GM12891 (cell line): Measurements from ENCODE around the gene KCNC3.

Source experiments
- POLR2A ChIP-seq: IDR thresholded peaks from 2 replicates; pipeline ENCODE4 v1.6.1; 2011; ENCODE audit warnings: low read depth, low read length, control low read depth
- TAF1 ChIP-seq: IDR thresholded peaks from 2 replicates; pipeline ENCODE4 v1.6.1; 2011; ENCODE audit warnings: low read depth, low read length, control low read depth

GRCh38 chr19:50290775-50291174 is 38.4 kb downstream of the KCNC3 start:
- no peak for TF ChIP-seq TAF1
- no peak for TF ChIP-seq POLR2A
